Gastroesophageal sphincter (tissue), 3 donors: ENCODE data around the gene TMEM26.

ENCODE experiments used
- EP300 ChIP-seq: sonication (generic); formaldehyde crosslinking; IDR thresholded peaks from one replicate; pipeline ENCODE4 v1.6.1; 2017; ENCODE audit warnings: antibody characterized with exemption, mild to moderate bottlenecking
- POLR2A ChIP-seq, 2 donors: fragments of 450-650 bp; IDR thresholded peaks; one replicate each; pipeline ENCODE4 v1.6.1; 2017; ENCODE audit warnings: antibody characterized with exemption in 2 of 2, mild to moderate bottlenecking in 2 of 2, moderate library complexity in 1 of 2
- TF ChIP-seq, protein P1 (sequence below), 4 experiments: fragments of 200-600 bp in 2 of 4; fragments of 450-650 bp in 2 of 4; sonication (generic) in 1 of 4; IDR thresholded peaks; one replicate each; pipeline ENCODE4 v1.5.1; 2017 to 2019; ENCODE audit warnings: antibody characterized with exemption in 4 of 4, mild to moderate bottlenecking in 2 of 4, moderate library complexity in 2 of 4

DNA sequence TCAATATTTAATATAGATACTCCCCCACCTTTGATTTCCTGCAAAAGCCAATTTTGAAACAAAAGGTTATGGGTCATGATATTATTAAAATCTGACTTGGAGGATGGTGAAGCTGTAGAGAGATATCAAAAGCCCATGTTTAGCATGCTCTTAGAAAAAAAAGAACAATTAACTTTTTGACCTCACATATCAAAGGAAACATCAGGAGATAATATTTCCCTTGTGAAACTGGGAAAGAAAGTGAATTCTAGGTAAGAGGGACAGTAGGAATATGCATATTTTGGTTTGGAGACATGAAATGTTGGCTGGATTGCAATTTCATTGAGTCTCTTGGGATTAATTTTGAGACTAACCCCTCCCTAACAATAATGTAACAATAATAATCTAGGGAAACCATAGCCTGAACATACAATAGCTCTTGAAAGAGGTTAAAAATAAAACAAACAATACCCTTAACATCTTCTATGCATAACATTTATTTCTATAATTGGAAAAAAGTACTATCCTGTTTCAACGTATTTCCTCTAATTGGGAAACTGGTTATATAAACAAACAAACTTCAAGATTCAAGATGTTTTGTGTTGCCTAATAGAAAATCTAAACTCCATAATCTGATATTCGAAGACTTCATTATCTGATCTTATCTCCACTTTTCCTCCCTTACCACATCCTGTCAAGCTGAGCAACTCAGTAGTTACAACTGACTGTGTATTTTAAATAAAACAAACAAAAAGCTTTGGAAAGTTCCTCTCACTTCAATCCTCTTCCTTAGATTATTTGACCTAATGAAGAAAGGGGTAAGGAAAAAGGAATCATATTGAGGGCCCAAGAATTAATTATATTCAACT is 14.8 kb downstream of the TMEM26 start:
- TF ChIP-seq, protein P1, sequence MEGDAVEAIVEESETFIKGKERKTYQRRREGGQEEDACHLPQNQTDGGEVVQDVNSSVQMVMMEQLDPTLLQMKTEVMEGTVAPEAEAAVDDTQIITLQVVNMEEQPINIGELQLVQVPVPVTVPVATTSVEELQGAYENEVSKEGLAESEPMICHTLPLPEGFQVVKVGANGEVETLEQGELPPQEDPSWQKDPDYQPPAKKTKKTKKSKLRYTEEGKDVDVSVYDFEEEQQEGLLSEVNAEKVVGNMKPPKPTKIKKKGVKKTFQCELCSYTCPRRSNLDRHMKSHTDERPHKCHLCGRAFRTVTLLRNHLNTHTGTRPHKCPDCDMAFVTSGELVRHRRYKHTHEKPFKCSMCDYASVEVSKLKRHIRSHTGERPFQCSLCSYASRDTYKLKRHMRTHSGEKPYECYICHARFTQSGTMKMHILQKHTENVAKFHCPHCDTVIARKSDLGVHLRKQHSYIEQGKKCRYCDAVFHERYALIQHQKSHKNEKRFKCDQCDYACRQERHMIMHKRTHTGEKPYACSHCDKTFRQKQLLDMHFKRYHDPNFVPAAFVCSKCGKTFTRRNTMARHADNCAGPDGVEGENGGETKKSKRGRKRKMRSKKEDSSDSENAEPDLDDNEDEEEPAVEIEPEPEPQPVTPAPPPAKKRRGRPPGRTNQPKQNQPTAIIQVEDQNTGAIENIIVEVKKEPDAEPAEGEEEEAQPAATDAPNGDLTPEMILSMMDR (IDR thresholded peaks at IDR 0.05): no peak
- TF ChIP-seq POLR2A (IDR thresholded peaks at IDR 0.05): no peak
- no peak for TF ChIP-seq EP300
